HG03442 (cell line): ENCODE measurements around the gene GPX6.
"Not testable (repeated sequence)": the region's sequence is repeated elsewhere in the genome, so short reads cannot be mapped to it uniquely, and the experiment has no call there.

Experiments used
- ATAC-seq: cut with Tn5 transposase; IDR thresholded peaks from one replicate; pipeline ENCODE4 v1.9.1; 2021; ENCODE audit warnings: mild to moderate bottlenecking, moderate library complexity; ENCODE audit not compliant: unreplicated experiment

The GPX6 gene

DNA sequence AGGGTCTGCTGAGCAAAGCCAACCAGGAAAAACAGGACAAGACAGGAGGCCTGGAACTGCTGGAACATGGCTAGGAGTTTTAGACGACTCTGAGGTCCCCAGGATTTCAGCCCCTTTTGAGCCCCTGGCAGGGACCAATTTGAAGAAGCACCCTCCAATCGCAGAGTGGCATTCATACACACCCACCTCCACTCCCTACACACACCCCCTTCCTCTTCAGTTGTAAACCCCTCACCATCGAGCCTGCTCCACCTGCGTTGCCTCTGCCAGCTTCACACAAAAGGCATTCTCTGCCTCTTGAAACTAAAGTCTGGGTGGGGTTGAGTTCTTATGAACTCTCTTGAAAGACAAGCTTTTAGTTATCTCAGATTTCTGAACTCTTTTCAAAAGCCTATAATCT, at the start of gene GPX6:
Gene GPX6, minus strand, starts transcription at position 118 of the 400 bp plus-strand sequence. Its CDS starts 50 bp downstream, at position 68.
- no peak for ATAC-seq

DNA sequence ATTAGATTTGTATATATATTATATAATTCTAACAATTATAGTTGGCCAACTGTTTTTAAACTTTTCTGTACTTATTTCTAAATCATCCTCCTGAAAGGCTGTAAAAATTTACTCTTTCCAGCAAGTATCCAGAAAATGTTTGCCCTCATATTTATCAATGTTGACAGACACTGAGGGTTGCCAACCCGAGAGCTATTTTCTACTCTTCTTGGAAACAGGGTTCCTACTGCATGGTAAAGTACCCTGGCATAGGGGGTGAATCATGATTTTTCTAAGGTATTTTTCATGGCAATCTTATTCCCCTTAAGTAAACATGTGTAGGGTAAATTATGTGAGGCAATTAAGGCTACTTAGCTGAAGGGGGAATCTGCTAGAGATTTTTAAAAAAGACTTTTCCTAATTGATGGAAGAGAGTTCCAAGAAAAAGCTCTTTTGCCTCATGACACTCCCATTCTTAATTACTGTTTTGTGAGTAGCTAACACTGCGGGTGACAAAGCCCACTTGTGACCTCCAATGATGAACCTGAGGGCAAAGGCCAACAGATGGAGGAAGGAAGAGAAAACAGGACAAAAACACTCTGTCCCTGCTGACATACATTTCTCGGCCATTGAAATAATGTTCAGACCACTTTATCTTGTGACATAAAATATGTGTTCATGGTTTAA, 48.0 kb upstream of the GPX6 start:
- no peak for ATAC-seq

GRCh38 chr6:28558629-28559028, 43.0 kb upstream of the GPX6 start:
- no peak for ATAC-seq

- ATAC-seq, result no peak
These were observed 39.5 kb upstream of the GPX6 start for GRCh38 chr6:28555136-28555535.

- no peak for ATAC-seq
These were observed 38.6 kb upstream of the GPX6 start for GRCh38 chr6:28553986-28554881.

DNA sequence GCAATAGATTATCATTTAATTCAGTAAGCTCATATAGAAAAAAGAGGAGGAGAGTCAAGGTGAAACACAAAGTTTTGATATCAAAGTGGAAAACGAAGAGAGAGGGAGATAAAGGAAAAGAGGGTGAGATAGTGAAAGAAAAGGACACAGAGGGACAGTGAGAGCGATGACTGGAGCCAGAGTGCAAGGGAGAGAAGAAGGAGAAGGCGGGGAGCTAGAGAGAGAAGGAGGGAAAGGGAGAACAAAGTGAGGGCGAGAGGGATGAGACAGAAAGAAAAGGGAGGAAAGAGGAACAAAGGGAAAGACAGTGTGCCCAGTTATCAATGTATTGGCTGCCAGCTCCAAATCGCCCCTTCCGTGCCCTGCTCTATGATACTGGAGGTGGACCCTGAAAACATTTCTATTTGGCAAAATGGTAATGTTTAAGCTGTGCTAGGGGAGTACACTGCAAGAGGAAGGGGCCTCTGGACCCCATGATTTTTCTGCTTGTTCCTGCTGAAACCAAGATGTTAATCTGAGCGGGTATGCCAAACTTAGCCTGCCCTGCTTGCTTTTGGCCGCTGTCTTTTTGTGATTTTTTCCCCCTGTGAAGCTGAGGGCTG, 37.9 kb upstream of the GPX6 start:
- ATAC-seq, result no peak

DNA sequence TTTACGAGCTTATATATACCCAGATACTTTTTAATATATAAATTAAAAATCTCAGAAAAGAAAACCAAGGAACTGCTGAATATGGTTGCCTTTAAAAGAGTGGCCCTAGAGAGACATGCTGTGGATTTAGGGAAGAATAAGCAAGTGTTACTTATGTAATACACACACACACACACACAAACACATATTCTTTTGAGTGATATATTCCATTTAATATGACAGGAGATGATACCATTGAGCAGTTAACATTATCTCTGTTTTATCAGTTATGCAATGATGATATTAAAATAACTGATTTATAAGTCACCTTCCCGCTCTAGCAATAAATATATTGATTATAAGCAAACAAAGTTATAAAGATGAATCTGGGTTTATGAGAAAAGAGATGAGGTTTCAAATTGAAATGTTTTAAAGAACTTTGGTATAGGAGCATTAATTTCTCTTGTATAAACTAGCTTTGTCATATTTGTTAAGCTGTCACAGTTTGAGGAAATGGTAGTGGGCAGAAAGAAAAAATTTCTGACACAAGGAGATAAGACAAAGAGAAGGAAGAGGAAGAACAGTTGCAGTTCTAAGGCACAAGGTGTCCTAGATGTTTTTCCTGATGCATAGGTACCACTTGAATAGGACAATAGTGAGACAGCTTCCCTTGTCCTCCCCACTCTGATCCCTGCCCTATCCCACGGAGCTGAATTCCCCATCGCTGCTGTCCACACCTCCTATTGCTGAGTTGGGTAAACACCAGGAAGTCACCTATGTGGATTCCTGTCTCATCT, 36.5 kb upstream of the GPX6 start:
- no peak for ATAC-seq

- not testable (repeated sequence) for ATAC-seq
These were observed 31.4 kb upstream of the GPX6 start for GRCh38 chr6:28547003-28547402.

- ATAC-seq, result no peak
These were observed 30.4 kb upstream of the GPX6 start for GRCh38 chr6:28545955-28546354.

GRCh38 chr6:28543651-28544610, 28.3 kb upstream of the GPX6 start:
- ATAC-seq, result no peak

GRCh38 chr6:28542440-28543296, 27.1 kb upstream of the GPX6 start:
- peak; percentile 61 for ATAC-seq

- no peak for ATAC-seq
These were observed 26.4 kb upstream of the GPX6 start for GRCh38 chr6:28541996-28542395.

DNA sequence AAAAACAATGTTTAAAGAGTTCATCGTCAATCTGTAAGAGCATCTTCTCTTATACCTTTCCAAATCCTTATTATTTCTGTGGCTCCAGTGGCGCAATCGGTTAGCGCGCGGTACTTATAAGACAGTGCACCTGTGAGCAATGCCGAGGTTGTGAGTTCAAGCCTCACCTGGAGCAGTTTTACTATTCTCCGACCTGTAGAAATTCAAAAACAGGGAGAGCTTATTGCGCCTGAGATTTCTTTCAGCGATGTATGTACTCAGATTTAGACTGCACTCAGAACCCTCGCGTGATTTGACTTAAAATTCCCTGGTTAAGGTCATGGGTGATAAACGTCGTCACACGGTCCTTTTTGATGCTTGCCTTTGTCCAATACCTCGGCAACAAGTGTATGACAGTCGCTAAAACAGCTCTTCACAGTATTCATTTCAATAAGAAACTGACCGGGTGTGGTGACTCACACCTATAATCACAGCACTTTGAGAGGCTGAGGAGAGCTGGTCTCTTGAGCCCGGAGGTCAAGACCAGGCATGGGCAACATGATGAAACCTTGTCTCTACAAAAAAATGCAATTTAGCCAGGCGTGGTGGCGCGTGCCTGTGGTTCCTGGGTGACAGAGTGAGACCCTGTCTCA, 22.0 kb upstream of the GPX6 start:
- peak; percentile 45 for ATAC-seq

- no peak for ATAC-seq
These were observed 21.5 kb upstream of the GPX6 start for GRCh38 chr6:28537065-28537464.

DNA sequence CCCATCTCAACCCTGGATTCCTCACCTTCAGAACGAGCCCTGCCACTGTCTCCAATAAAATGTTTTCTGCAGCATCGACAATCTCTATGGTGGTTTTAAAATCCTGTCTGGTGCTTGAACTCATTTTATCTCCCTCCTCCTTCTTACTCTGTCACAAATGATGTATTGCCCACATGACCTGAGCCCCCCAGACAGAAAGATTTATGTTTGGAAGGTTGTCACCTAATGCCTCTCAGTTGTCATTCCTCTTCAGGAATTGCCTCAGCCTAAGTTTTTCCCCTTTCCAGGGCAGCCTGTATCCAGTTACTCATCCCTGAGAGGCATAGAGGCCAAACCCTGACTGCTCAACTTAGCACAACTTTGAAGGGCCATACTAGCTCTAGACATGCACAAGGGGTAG, 19.3 kb upstream of the GPX6 start:
- ATAC-seq, result no peak

DNA sequence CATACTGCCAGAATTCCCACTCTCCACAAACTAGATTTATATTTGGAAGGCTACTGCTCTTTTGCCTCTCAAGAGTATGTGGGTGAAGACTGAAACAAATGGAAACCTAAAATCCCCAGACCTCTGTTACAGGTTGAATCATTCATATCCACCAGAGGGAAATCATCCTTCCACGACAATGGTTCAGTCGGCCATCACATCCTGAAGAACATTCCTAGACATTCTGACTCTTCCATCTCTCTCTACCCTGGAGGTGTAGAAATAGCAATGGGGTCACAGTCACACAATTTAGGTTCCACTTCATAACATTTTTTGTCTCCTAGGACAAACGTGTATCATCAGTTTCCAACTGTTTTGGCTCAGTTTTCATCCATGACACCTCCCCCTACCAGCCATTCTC, 18.7 kb upstream of the GPX6 start:
- ATAC-seq, result no peak

DNA sequence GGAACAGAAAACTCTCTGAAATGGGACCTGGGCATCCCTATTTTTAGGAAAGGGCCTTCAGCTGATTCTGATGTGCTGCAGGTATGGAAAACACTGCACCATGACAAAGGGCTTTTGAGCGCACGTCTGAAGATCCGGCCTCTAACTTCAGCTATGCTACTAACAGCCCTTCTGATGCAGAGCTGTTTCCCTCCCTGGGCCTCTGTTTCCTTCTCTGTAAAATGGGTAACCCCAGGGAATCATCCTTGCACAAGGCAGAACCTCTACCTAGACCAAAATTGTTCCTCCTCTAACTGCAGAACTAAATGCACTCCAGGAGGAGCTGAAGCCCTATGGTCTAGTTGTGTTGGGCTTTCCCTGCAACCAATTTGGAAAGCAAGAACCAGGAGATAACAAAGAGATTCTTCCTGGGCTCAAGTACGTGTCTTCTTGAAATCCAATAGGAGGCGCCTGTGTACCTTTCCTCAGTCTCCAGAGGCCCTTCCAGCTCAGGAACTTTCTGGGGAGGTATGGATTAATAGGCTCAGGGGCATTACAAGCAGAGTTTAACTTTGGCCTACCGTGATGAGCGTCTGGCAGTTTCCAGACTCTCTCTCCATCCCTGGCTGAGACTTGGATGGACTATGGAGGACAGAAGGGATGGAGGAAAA, 16.0 kb upstream of the GPX6 start:
- ATAC-seq, result no peak

- no peak for ATAC-seq
These were observed 15.2 kb upstream of the GPX6 start for GRCh38 chr6:28530777-28531176.
